Left ventricle myocardium inferior (tissue), 1 donor: ENCODE measurements around the gene TCF7L1. TPM values are rescaled to one million over a fixed set of nuclear protein-coding genes. Genes with fewer than 3 reads are reported as not detected.

Experiments used
- DNase-seq: peaks from one replicate; pipeline ENCODE4 v3.0.0-alpha.2; 2020
- H3K27ac ChIP-seq: fragments of 200-600 bp; replicated peaks from 2 replicates; pipeline ENCODE4 v1.8.0; 2021
- H3K27me3 ChIP-seq: fragments of 200-600 bp; 2 replicates; pipeline ENCODE4 v1.8.0; 2021; ENCODE audit warnings: low read depth
- H3K36me3 ChIP-seq: fragments of 200-600 bp; 2 replicates; pipeline ENCODE4 v1.8.0; 2021
- H3K4me1 ChIP-seq: fragments of 200-600 bp; 2 replicates; pipeline ENCODE4 v1.8.0; 2021
- H3K4me3 ChIP-seq: fragments of 200-600 bp; 2 replicates; pipeline ENCODE4 v1.8.0; 2021; ENCODE audit warnings: mild to moderate bottlenecking, moderate library complexity
- H3K9me3 ChIP-seq: fragments of 200-600 bp; replicated peaks from 2 replicates; pipeline ENCODE4 v1.8.0; 2021
- intact Hi-C: fragments of 100-400 bp; cut with micrococcal nuclease; formaldehyde crosslinking; loops from one replicate; pipeline ENCODE4 v1.11.0; 2022
- total RNA-seq: library from RNA; stranded (reverse); fragmentation: NEBNext Ultra II Directional; extraction: Animal tissue kit (Norgen Biotek cat#: 25700); gene quantifications from one replicate; pipeline ENCODE4 v1.2.1, GENCODE V29; 2021
- TF ChIP-seq, protein P1 (sequence below): fragments of 200-600 bp; IDR thresholded peaks from 2 replicates; pipeline ENCODE4 v1.8.0; 2021; ENCODE audit warnings: antibody characterized with exemption, mild to moderate bottlenecking, borderline replicate concordance
- donor health status: DM: no; HTN: yes; CAD: no; lungs with severe emphysema.

TCF7L1 gene
- total RNA-seq, 1 donor from 2014 or later: 7.0 TPM

DNA sequence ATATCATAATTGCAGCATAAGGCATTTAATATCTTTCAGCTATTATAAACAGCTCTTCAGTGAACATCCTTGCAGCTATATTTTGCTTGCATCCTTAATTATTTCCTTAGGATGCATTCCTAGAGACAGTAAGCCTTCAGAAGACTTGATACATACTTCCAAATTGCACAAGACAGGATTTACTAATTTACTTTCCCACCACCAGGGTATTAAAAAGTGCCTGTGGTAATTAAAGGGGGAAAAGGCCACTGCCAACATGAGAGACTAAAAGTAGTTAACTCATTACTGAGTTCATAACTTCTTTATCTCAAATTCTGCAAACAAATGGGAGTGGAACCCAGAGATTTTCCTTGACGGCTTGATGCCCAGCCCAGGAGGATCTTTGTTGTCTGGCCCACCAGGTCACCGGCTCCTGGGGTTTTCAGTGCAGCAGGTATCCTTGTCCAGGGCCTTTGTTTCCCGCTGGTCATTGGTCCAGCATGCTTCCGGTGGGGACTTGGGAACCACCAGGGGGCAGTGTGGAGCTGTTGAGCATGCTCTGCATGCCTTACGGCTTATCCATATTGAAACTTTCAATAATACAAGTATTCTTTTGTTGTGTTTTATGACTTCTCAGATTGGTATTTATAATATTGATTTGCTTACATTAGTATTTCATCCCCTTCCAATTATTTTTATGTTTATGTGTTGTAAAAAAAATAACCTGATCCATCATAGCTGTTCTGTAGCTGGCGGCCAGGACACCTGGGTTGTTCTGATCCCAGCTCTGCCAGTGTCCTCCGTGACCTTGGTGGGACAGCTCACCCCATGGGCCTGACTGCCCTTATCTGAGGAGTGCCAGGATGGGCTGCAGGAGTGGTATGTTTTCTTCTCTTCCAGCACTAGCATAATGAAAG lies 133.2 kb downstream of the TCF7L1 start:
- TF ChIP-seq, protein P1, sequence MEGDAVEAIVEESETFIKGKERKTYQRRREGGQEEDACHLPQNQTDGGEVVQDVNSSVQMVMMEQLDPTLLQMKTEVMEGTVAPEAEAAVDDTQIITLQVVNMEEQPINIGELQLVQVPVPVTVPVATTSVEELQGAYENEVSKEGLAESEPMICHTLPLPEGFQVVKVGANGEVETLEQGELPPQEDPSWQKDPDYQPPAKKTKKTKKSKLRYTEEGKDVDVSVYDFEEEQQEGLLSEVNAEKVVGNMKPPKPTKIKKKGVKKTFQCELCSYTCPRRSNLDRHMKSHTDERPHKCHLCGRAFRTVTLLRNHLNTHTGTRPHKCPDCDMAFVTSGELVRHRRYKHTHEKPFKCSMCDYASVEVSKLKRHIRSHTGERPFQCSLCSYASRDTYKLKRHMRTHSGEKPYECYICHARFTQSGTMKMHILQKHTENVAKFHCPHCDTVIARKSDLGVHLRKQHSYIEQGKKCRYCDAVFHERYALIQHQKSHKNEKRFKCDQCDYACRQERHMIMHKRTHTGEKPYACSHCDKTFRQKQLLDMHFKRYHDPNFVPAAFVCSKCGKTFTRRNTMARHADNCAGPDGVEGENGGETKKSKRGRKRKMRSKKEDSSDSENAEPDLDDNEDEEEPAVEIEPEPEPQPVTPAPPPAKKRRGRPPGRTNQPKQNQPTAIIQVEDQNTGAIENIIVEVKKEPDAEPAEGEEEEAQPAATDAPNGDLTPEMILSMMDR: peak; percentile 88
- Histone ChIP-seq H3K27ac (peak overlapping the region; percentile 76), H3K27me3 (no peaks in the 10 kb centered on the region), H3K36me3 (no peaks in the 10 kb centered on the region), H3K4me1 (peaks cover 88% of the 10 kb centered on the region), H3K4me3 (no peak overlapping the region), H3K9me3 (no peaks in the 10 kb centered on the region)
- intact Hi-C loops: no loop called here
- peak; percentile 74 for DNase-seq

DNA sequence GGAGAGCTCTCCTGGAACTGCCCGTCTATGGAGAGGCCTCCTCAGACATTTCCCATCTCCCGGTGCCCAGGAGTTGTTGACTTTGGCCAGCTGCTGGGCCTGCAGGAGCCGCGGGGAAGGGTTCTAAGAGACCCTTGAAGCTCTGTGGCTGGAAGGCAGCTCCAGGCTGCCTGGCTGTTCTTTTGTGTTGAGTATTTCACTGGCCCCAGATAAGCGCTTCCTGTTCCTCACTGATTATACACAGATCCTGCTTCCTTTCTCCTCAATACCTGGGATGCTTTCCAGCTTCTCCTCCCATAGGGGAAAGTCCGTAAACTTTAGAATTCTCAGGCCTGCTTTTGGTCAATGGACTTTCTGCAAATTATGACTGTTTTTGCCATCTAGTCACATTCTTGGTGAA lies 136.8 kb downstream of the TCF7L1 start:
- H3K36me3 ChIP-seq: no peaks in the 10 kb centered on the region
- intact Hi-C loops: no loop called here
- TF ChIP-seq, protein P1: no peak
- no peaks in the 10 kb centered on the region for H3K27me3 ChIP-seq
- peaks cover 85% of the 10 kb centered on the region for H3K4me1 ChIP-seq
- DNase-seq: no peak
- H3K27ac ChIP-seq: peak overlapping the region; percentile 89
- H3K4me3 ChIP-seq: peak overlapping the region; percentile 35
- H3K9me3 ChIP-seq: no peaks in the 10 kb centered on the region

DNA sequence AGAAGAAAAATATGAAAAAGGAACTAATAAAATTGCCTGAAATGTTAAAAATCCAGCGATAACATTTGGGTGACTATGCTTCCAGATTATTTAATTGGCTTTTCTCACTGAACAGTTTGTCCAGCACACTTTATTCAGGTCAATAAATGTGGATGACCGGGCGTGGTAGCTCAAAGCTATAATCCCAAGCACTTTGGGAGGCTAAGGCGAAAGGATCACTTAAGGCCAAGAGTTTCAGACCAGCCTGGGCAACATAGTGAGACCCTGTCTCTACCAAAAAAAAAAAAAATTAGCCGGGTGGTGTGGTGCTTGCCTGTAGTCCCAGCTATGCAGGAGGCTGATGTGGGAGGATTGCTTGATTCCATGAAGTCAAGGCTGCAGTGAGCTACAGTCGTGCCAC lies 139.2 kb downstream of the TCF7L1 start:
- TF ChIP-seq, protein P1: no peak
- intact Hi-C loops: no loop called here
- Histone ChIP-seq H3K27ac (peak overlapping the region; percentile 36), H3K36me3 (no peaks in the 10 kb centered on the region), H3K27me3 (no peaks in the 10 kb centered on the region), H3K4me3 (no peak overlapping the region), H3K4me1 (peaks cover 77% of the 10 kb centered on the region), H3K9me3 (no peaks in the 10 kb centered on the region)
- DNase-seq: no peak

DNA sequence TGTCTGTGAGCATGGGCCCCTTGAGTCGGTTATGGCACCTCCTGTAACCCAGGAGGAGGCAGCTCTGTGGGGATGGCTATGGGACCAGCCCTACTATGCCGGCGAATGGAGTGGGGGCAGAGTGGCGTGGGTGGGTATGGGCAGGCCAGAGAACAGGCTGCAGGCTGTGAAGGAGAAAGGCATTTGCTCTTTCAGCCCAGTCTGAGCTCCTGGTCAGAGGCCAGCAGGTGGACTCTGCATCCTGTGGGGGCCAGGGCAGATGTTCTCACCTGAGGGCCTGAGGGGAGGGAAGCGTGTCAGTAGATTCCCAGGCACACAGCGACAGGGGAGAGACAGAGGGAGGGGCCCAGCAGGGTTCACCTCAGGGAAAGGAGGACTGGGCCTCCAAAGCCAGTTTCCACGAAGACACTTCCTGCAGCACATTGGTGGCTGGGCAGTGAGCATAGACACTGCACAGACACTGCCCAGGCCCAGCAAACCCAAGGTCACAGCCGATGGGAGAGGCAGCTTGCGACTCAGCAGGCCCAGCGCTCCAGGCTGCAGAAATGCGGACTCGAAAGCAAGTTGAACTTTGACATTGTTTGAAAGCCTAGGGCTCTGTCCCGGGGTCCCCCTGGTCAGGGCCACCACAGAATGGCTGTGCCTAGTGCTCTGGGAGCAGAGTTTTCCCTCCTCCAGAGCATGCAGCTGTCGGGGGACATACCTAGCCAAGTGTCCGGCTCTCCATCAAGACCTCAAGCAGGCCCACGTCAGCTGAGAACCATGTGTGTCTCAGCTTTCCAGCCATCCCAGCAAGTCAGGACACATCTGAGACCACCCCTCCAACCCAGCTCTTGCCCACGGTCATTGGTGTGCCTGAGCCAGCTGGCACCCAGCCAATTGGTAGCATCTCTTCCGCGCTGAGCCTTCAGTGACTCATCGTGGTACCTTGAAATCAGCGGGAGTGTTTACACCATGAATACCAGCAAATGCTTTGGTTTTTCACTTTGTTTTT lies 140.8 kb downstream of the TCF7L1 start:
- Histone ChIP-seq H3K9me3 (no peaks in the 10 kb centered on the region), H3K27ac (peak overlapping the region; percentile 27), H3K27me3 (no peaks in the 10 kb centered on the region), H3K4me3 (no peak overlapping the region), H3K4me1 (peaks cover 77% of the 10 kb centered on the region), H3K36me3 (no peaks in the 10 kb centered on the region)
- no peak for DNase-seq
- TF ChIP-seq, protein P1: no peak
- intact Hi-C loops: no loop called here

DNA sequence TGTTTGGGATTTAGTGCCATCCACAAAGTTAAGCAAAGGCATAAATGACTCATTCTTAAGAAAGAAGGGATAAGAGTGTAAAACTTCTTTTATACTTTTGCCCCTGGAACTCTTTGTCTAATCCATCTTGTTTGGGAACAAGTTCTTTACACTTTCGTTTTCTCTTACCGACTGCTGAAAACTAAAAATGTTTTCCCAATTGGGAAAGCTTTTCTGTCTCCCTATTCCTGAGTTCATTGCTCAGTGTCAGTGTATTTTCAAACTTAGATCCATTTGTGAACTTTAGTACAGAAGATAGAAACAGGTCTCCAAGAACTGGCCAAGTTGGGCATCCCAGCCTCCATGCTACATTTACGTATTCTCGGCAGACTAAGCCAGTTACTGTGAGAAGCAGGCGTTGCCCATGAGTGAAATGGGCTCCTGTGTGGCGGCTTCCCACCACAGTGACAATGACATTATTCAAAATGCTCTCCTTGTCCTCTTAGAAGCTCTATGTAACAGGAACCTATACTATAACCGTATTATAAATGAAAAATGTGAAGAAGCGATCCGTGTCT lies 142.9 kb downstream of the TCF7L1 start:
- DNase-seq: no peak
- Histone ChIP-seq H3K9me3 (no peaks in the 10 kb centered on the region), H3K4me1 (peaks cover 67% of the 10 kb centered on the region), H3K36me3 (no peaks in the 10 kb centered on the region), H3K27ac (peak overlapping the region; percentile 80), H3K4me3 (peak overlapping the region; percentile 45), H3K27me3 (no peaks in the 10 kb centered on the region)
- TF ChIP-seq, protein P1: no peak
- intact Hi-C loops: no loop called here
